ENCODE results near the gene GCLC.

GCLC gene

GRCh38 chr6:53506872-53507271 is 38.0 kb downstream of the GCLC start:
- no peak for DNase-seq (ENCODE audit: extremely low read depth, low read depth)
- TF ChIP-seq CTCF (IDR thresholded peaks at IDR 0.05; ENCODE audit: low read depth, low read length, missing control alignments), result no peak
- H3K4me3 ChIP-seq (replicated peaks; ENCODE audit: low read depth, low read length), result no peak overlapping the region

GRCh38 chr6:53504512-53504911 is 40.4 kb downstream of the GCLC start:
- H3K4me3 ChIP-seq (replicated peaks; ENCODE audit: low read depth, low read length), result no peak overlapping the region
- no peak for TF ChIP-seq CTCF (IDR thresholded peaks at IDR 0.05; ENCODE audit: low read depth, low read length, missing control alignments)
- no peak for DNase-seq (ENCODE audit: extremely low read depth, low read depth)

- no peak for DNase-seq (ENCODE audit: extremely low read depth, low read depth)
- TF ChIP-seq CTCF (IDR thresholded peaks at IDR 0.05; ENCODE audit: low read depth, low read length, missing control alignments), result no peak
- H3K4me3 ChIP-seq (replicated peaks; ENCODE audit: low read depth, low read length), result no peak overlapping the region
Observed at GRCh38 chr6:53503060-53503459, 41.8 kb downstream of the GCLC start.

- no peak overlapping the region for H3K4me3 ChIP-seq (replicated peaks; ENCODE audit: low read depth, low read length)
- no peak for DNase-seq (ENCODE audit: extremely low read depth, low read depth)
- no peak for TF ChIP-seq CTCF (IDR thresholded peaks at IDR 0.05; ENCODE audit: low read depth, low read length, missing control alignments)
Observed at GRCh38 chr6:53501432-53501831, 43.5 kb downstream of the GCLC start.

- no peak overlapping the region for H3K4me3 ChIP-seq (replicated peaks; ENCODE audit: low read depth, low read length)
- no peak for DNase-seq (ENCODE audit: extremely low read depth, low read depth)
- TF ChIP-seq CTCF (IDR thresholded peaks at IDR 0.05; ENCODE audit: low read depth, low read length, missing control alignments), result no peak
Observed at GRCh38 chr6:53500095-53500494, 44.8 kb downstream of the GCLC start.

GRCh38 chr6:53499094-53499493 is 45.8 kb downstream of the GCLC start:
- no peak for DNase-seq (ENCODE audit: extremely low read depth, low read depth)
- no peak overlapping the region for H3K4me3 ChIP-seq (replicated peaks; ENCODE audit: low read depth, low read length)
- TF ChIP-seq CTCF (IDR thresholded peaks at IDR 0.05; ENCODE audit: low read depth, low read length, missing control alignments), result no peak

GRCh38 chr6:53498649-53499048 is 46.3 kb downstream of the GCLC start:
- H3K4me3 ChIP-seq (replicated peaks; ENCODE audit: low read depth, low read length), result no peak overlapping the region
- TF ChIP-seq CTCF (IDR thresholded peaks at IDR 0.05; ENCODE audit: low read depth, low read length, missing control alignments), result no peak
- DNase-seq (ENCODE audit: extremely low read depth, low read depth), result no peak

Measured in HFF-Myc (cell line).